IMR-90 (cell line): ENCODE data around the gene SMOC1. TPM values are rescaled to one million over a fixed set of nuclear protein-coding genes. Genes with fewer than 3 reads are reported as not detected.

ENCODE experiments used
- ATAC-seq: fragments of 200-7000 bp; cut with Tn5 transposase; 2 replicates; pipeline ENCODE4 v1.9.1; 2020; ENCODE audit warnings: low read depth, mild to moderate bottlenecking, moderate library complexity
- BruUV-seq: library from RNA; stranded (reverse); fragments of 400-500 nt; replicated peaks from 2 replicates; lab custom pipeline; 2021; lab: Mats Ljungman, UMichigan
- CTCF ChIA-PET: fragments of 300-600 bp; formaldehyde crosslinking; extraction: SDS; loops from one replicate; lab custom pipeline; 2021; ENCODE audit warnings: antibody characterized with exemption; lab: Yijun Ruan, JAX
- POLR2A ChIA-PET: fragments of 300-600 bp; sonication (Branson Sonifier 250); formaldehyde crosslinking; loops from one replicate; lab custom pipeline; 2022; ENCODE audit warnings: antibody characterized with exemption; ENCODE audit not compliant: unreplicated experiment; lab: Charles Lee
- DNase-seq: peaks from one replicate; pipeline ENCODE4 v3.0.0; 2013
- H2AFZ ChIP-seq: replicated peaks from 2 replicates; pipeline ENCODE3; 2013; ENCODE audit warnings: low read length, mild to moderate bottlenecking; ENCODE audit not compliant: poor library complexity
- H2AK5ac ChIP-seq: 2 replicates; pipeline ENCODE4 v1.6.1; 2013; ENCODE audit warnings: low read depth, low read length, inconsistent platforms
- H2AK9ac ChIP-seq: replicated peaks from 2 replicates; pipeline ENCODE3; 2013; ENCODE audit warnings: mild to moderate bottlenecking, low read depth, low read length, moderate library complexity; ENCODE audit not compliant: poor library complexity
- H2BK120ac ChIP-seq: 2 replicates; pipeline ENCODE4 v1.6.1; 2013; ENCODE audit warnings: low read depth, low read length, inconsistent platforms
- H2BK15ac ChIP-seq: 3 replicates; pipeline ENCODE4 v1.6.1; 2013; ENCODE audit warnings: low read depth, low read length, inconsistent platforms
- H2BK20ac ChIP-seq: 2 replicates; pipeline ENCODE4 v1.6.1; 2013; ENCODE audit warnings: low read depth, mild to moderate bottlenecking, inconsistent platforms, low read length, moderate library complexity
- H2BK5ac ChIP-seq: 2 replicates; pipeline ENCODE4 v1.6.1; 2013; ENCODE audit warnings: mild to moderate bottlenecking, low read depth, low read length, inconsistent platforms; ENCODE audit not compliant: poor library complexity, severe bottlenecking
- H3K14ac ChIP-seq: replicated peaks from 2 replicates; pipeline ENCODE4 v1.6.1; 2013; ENCODE audit warnings: low read depth, low read length, inconsistent platforms
- H3K18ac ChIP-seq: 2 replicates; pipeline ENCODE4 v1.6.1; 2013; ENCODE audit warnings: low read depth, low read length, control low read depth
- H3K23ac ChIP-seq: 2 replicates; pipeline ENCODE4 v1.6.1; 2013; ENCODE audit warnings: low read depth, low read length, inconsistent platforms
- H3K27ac ChIP-seq: 2 replicates; pipeline ENCODE4 v1.5.1; 2013; ENCODE audit warnings: mild to moderate bottlenecking, control low read depth, low read length; ENCODE audit not compliant: insufficient read depth
- H3K27me3 ChIP-seq: 2 replicates; pipeline ENCODE4 v1.6.1; 2013; ENCODE audit warnings: low read length; ENCODE audit not compliant: control insufficient read depth, insufficient read depth
- H3K36me3 ChIP-seq: 2 replicates; pipeline ENCODE4 v1.6.1; 2013; ENCODE audit warnings: low read length, mixed read lengths; ENCODE audit not compliant: control insufficient read depth, insufficient read depth
- H3K4ac ChIP-seq: 2 replicates; pipeline ENCODE4 v1.6.1; 2013; ENCODE audit warnings: low read depth, low read length, inconsistent platforms
- H3K4me1 ChIP-seq: 2 replicates; pipeline ENCODE4 v1.6.1; 2013; ENCODE audit warnings: low read length, mixed read lengths; ENCODE audit not compliant: control insufficient read depth, insufficient read depth
- H3K4me2 ChIP-seq: 2 replicates; pipeline ENCODE4 v1.6.1; 2013; ENCODE audit warnings: low read depth, mild to moderate bottlenecking, control low read depth, low read length, moderate library complexity
- H3K4me3 ChIP-seq: 2 replicates; pipeline ENCODE4 v1.5.1; 2013; ENCODE audit warnings: low read depth, mild to moderate bottlenecking, control low read depth, low read length, moderate library complexity; ENCODE audit not compliant: insufficient read depth
- H3K56ac ChIP-seq: 2 replicates; pipeline ENCODE4 v1.6.1; 2013; ENCODE audit warnings: low read length, inconsistent platforms; ENCODE audit not compliant: insufficient read depth; ENCODE audit errors: extremely low read depth
- H3K79me1 ChIP-seq, 2 experiments: 2 replicates each; pipeline ENCODE4 v1.6.1; 2013; ENCODE audit warnings: low read length in 2 of 2, inconsistent platforms in 1 of 2, low read depth in 1 of 2
- H3K9ac ChIP-seq: 2 replicates; pipeline ENCODE4 v1.6.1; 2013; ENCODE audit warnings: low read depth, low read length, control low read depth
- H3K9me1 ChIP-seq: 2 replicates; pipeline ENCODE4 v1.6.1; 2013; ENCODE audit warnings: low read length, inconsistent platforms; ENCODE audit not compliant: insufficient read depth
- H3K9me3 ChIP-seq: 2 replicates; pipeline ENCODE4 v1.6.1; 2013; ENCODE audit warnings: low read length; ENCODE audit not compliant: control insufficient read depth, insufficient read depth
- H4K20me1 ChIP-seq: 2 replicates; pipeline ENCODE4 v1.6.1; 2013; ENCODE audit warnings: low read length, inconsistent platforms; ENCODE audit not compliant: insufficient read depth
- H4K5ac ChIP-seq: 2 replicates; pipeline ENCODE4 v1.6.1; 2013; ENCODE audit warnings: mild to moderate bottlenecking, low read depth, low read length, control low read depth
- H4K8ac ChIP-seq, 2 experiments: 2 replicates each; pipeline ENCODE4 v1.6.1; 2013; ENCODE audit warnings: low read depth in 2 of 2, low read length in 2 of 2, control low read depth in 1 of 2, inconsistent platforms in 1 of 2
- H4K91ac ChIP-seq: 2 replicates; pipeline ENCODE4 v1.6.1; 2013; ENCODE audit warnings: low read depth, low read length, inconsistent platforms; ENCODE audit not compliant: insufficient read depth
- BHLHE40 ChIP-seq: fragments of 150-350 bp; IDR thresholded peaks from 2 replicates; pipeline ENCODE4 v1.6.1; 2016; ENCODE audit warnings: mild to moderate bottlenecking, low read depth, low read length
- CEBPB ChIP-seq: IDR thresholded peaks from 2 replicates; pipeline ENCODE4 v1.6.1; 2012; ENCODE audit warnings: low read depth, low read length, improper control_type of control experiment
- CHD1 ChIP-seq: IDR thresholded peaks from 2 replicates; pipeline ENCODE4 v1.6.1; 2012; ENCODE audit warnings: low read depth, low read length, improper control_type of control experiment
- FOS ChIP-seq: fragments of 150-350 bp; IDR thresholded peaks from 2 replicates; pipeline ENCODE4 v1.6.1; 2016; ENCODE audit warnings: low read depth, low read length
- MAFK ChIP-seq: IDR thresholded peaks from 2 replicates; pipeline ENCODE4 v1.6.1; 2012; ENCODE audit warnings: low read depth, low read length, improper control_type of control experiment
- MAZ ChIP-seq: IDR thresholded peaks from 2 replicates; pipeline ENCODE4 v1.6.1; 2012; ENCODE audit warnings: low read depth, mild to moderate bottlenecking, low read length, improper control_type of control experiment, moderate library complexity, borderline replicate concordance
- MXI1 ChIP-seq: IDR thresholded peaks from 2 replicates; pipeline ENCODE4 v1.6.1; 2012; ENCODE audit warnings: low read depth, mild to moderate bottlenecking, low read length, moderate library complexity, borderline replicate concordance
- NFE2L2 ChIP-seq: fragments of 150-350 bp; IDR thresholded peaks from 2 replicates; pipeline ENCODE4 v1.6.1; 2016; ENCODE audit warnings: low read depth, mild to moderate bottlenecking, low read length
- POLR2A ChIP-seq: IDR thresholded peaks from 2 replicates; pipeline ENCODE4 v1.6.1; 2012; ENCODE audit warnings: mild to moderate bottlenecking, low read depth, low read length
- RFX5 ChIP-seq: IDR thresholded peaks from 2 replicates; pipeline ENCODE4 v1.8.0; 2012; ENCODE audit warnings: low read depth, mild to moderate bottlenecking, low read length, moderate library complexity
- SMC3 ChIP-seq: fragments of 150-350 bp; IDR thresholded peaks from 2 replicates; pipeline ENCODE4 v1.6.1; 2016; ENCODE audit warnings: low read depth, mild to moderate bottlenecking, antibody characterized with exemption, low read length, moderate library complexity
- WGBS, 2 experiments: methylation state at CpG; one replicate each; pipeline versions ENCODE4 v1.1.5 to v1.1.7; 2013; ENCODE audit warnings: missing lambda C conversion rate in 2 of 2; ENCODE audit not compliant: insufficient read length in 1 of 2; ENCODE audit errors: extremely low coverage in 2 of 2; 5-methylcytosine and 5-hydroxymethylcytosine counted together
- dilution Hi-C: fragments of 300-500 bp; cut with HindIII; formaldehyde crosslinking; loops from one replicate; pipeline ENCODE4 v1.14.3; 2018; ENCODE audit warnings: low sequenced_read_pairs; ENCODE audit not compliant: unreplicated experiment
- in situ Hi-C: fragments of 300-500 bp; cut with MboI; formaldehyde crosslinking; loops from 3 replicates; pipeline ENCODE4 v1.14.3; 2019; ENCODE audit warnings: low sequenced_read_pairs, inconsistent platforms, mixed read lengths
- intact Hi-C: fragments of 100-400 bp; cut with micrococcal nuclease; formaldehyde crosslinking; loops from 2 replicates; pipeline ENCODE4 v1.10.0; 2022
- polyA plus RNA-seq, 3 experiments: library from polyadenylated mRNA; depleted of rRNA; stranded (reverse); fragments of >200 nt; gene quantifications; 2 replicates each; pipeline ENCODE4 v1.2.3, GENCODE V29; 2012; ENCODE audit warnings: low replicate concordance in 1 of 3
- total RNA-seq: library from RNA; depleted of rRNA; stranded (reverse); fragments of >200 nt; gene quantifications from 2 replicates; pipeline ENCODE4 v1.2.3, GENCODE V29; 2012
- TF ChIP-seq, protein P1 (sequence below): fragments of 150-350 bp; IDR thresholded peaks from 2 replicates; pipeline ENCODE4 v1.6.1; 2016; ENCODE audit warnings: low read depth, mild to moderate bottlenecking, low read length, moderate library complexity, borderline replicate concordance
- TF ChIP-seq, protein P2 (sequence below): conservative IDR thresholded peaks from 2 replicates; pipeline ENCODE4 v1.5.1; 2012; ENCODE audit warnings: mild to moderate bottlenecking, low read depth, low read length, improper control_type of control experiment
- TF ChIP-seq, protein P3 (sequence below): fragments of 150-350 bp; IDR thresholded peaks from 2 replicates; pipeline ENCODE4 v1.6.1; 2017; ENCODE audit warnings: mild to moderate bottlenecking, antibody characterized with exemption, low read length, low read depth

Gene SMOC1
- total and polyA plus RNA-seq, 2 of the 4 experiments (the other 2 are of a cell fraction) = 0.90 to 4.1 TPM

GRCh38 chr14:70020352-70021170 lies 141.3 kb downstream of the SMOC1 start:
- BruUV-seq = no TSS peak
- no peak overlapping the region for H3K56ac ChIP-seq
- 12% methylated on average over 2 of the region's 8 CpGs; no CpG with 5 or more reads in 1 of the 2 experiments for WGBS, 2 experiments
- no peaks in the 10 kb centered on the region for H3K9me3 ChIP-seq
- H3K27ac ChIP-seq = no peak overlapping the region
- peaks cover 3% of the 10 kb centered on the region; the same call in 1 of the 2 replicates for H3K9me1 ChIP-seq
- H2AK5ac ChIP-seq = no peak overlapping the region
- H4K20me1 ChIP-seq = no peaks in the 10 kb centered on the region
- H3K4me2 ChIP-seq = no peak overlapping the region
- dilution Hi-C loops (no loop called here), in situ Hi-C loops (loop anchor here (25.0 kb wide), 1 partner anchor 433 kb away; no protein-coding TSS in a partner anchor), intact Hi-C loops (no loop called here)
- ChIA-PET POLR2A (no interaction called here), CTCF (interaction anchor here (0.6 to 1.3 kb wide), 4 partner anchors 133 to 251 kb away, joined by 3 to 7 read pairs (median 3); no protein-coding TSS in a partner anchor)
- H3K14ac ChIP-seq = no peak overlapping the region
- no peak overlapping the region for H3K4ac ChIP-seq
- no peak overlapping the region for H2BK120ac ChIP-seq
- no peak overlapping the region; the same call in 1 of the 2 replicates for H4K91ac ChIP-seq
- peaks cover 6% of the 10 kb centered on the region for H3K4me1 ChIP-seq
- no peak overlapping the region for H3K23ac ChIP-seq
- no peak overlapping the region for H3K18ac ChIP-seq
- peak overlapping the region; percentile 37; the same call in 1 of the 2 replicates for H2BK20ac ChIP-seq
- H2AFZ ChIP-seq = no peak overlapping the region
- H3K4me3 ChIP-seq = no peak overlapping the region
- peak; percentile 56; the same call in 1 of the 2 replicates for ATAC-seq
- no peak overlapping the region for H2BK15ac ChIP-seq
- H3K9ac ChIP-seq = no peak overlapping the region
- no peaks in the 10 kb centered on the region for H3K79me1 ChIP-seq
- H2AK9ac ChIP-seq = no peak overlapping the region
- peak; percentile 32 for DNase-seq
- no peak overlapping the region for H2BK5ac ChIP-seq
- no peak overlapping the region for H4K8ac ChIP-seq
- no peaks in the 10 kb centered on the region for H3K27me3 ChIP-seq
- peaks cover 5% of the 10 kb centered on the region; the same call in 1 of the 2 replicates for H3K36me3 ChIP-seq
- no peak overlapping the region for H4K5ac ChIP-seq
- TF ChIP-seq CHD1 (no peak), MAZ (no peak), SMC3 (no peak), NFE2L2 (no peak), MAFK (no peak), POLR2A (no peak), FOS (no peak), RFX5 (no peak), BHLHE40 (no peak), MXI1 (no peak), CEBPB (no peak)
- TF ChIP-seq, protein P1, sequence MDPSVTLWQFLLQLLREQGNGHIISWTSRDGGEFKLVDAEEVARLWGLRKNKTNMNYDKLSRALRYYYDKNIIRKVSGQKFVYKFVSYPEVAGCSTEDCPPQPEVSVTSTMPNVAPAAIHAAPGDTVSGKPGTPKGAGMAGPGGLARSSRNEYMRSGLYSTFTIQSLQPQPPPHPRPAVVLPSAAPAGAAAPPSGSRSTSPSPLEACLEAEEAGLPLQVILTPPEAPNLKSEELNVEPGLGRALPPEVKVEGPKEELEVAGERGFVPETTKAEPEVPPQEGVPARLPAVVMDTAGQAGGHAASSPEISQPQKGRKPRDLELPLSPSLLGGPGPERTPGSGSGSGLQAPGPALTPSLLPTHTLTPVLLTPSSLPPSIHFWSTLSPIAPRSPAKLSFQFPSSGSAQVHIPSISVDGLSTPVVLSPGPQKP = no peak
- TF ChIP-seq, protein P2, sequence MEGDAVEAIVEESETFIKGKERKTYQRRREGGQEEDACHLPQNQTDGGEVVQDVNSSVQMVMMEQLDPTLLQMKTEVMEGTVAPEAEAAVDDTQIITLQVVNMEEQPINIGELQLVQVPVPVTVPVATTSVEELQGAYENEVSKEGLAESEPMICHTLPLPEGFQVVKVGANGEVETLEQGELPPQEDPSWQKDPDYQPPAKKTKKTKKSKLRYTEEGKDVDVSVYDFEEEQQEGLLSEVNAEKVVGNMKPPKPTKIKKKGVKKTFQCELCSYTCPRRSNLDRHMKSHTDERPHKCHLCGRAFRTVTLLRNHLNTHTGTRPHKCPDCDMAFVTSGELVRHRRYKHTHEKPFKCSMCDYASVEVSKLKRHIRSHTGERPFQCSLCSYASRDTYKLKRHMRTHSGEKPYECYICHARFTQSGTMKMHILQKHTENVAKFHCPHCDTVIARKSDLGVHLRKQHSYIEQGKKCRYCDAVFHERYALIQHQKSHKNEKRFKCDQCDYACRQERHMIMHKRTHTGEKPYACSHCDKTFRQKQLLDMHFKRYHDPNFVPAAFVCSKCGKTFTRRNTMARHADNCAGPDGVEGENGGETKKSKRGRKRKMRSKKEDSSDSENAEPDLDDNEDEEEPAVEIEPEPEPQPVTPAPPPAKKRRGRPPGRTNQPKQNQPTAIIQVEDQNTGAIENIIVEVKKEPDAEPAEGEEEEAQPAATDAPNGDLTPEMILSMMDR = no peak
- TF ChIP-seq, protein P3, sequence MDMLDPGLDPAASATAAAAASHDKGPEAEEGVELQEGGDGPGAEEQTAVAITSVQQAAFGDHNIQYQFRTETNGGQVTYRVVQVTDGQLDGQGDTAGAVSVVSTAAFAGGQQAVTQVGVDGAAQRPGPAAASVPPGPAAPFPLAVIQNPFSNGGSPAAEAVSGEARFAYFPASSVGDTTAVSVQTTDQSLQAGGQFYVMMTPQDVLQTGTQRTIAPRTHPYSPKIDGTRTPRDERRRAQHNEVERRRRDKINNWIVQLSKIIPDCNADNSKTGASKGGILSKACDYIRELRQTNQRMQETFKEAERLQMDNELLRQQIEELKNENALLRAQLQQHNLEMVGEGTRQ = no peak; the same call in 1 of the 2 replicates
